ENCODE results near the gene WDFY2.
A peak's percentile ranks its signal among the peaks of the same experiment; 100 is the strongest.

WDFY2 gene

GRCh38 chr13:51663973-51664957 lies 80.0 kb downstream of the WDFY2 start:
- Histone ChIP-seq H2AFZ (ENCODE audit: insufficient read depth, low read length, poor library complexity) (no peak overlapping the region), H3K4me3 (ENCODE audit: low read depth, low read length) (no peak overlapping the region), H3K9ac (ENCODE audit: low read length) (no peak overlapping the region), H2BK5ac (ENCODE audit: low read depth, low read length, poor library complexity) (no peak overlapping the region), H2BK12ac (ENCODE audit: low read length) (no peak overlapping the region), H3K14ac (ENCODE audit: low read length) (no peak overlapping the region), H4K12ac (ENCODE audit: low read depth, low read length) (no peak overlapping the region), H4K8ac (ENCODE audit: low read depth, low read length) (no peak overlapping the region), H3K18ac (ENCODE audit: low read length) (no peak overlapping the region), H4K91ac (ENCODE audit: low read depth, low read length) (no peak overlapping the region), H3K79me1 (ENCODE audit: low read length) (no peaks in the 10 kb centered on the region), H3K36me3 (ENCODE audit: control insufficient read depth in 1 of 2, insufficient read depth in 2 of 2, low read length in 2 of 2) (peaks cover 0 to 5% of the 10 kb centered on the region in 2 experiments), H3K27me3 (ENCODE audit: insufficient read depth, low read length) (no peaks in the 10 kb centered on the region), H3K27ac (ENCODE audit: low read depth, low read length) (no peak overlapping the region), H3K4me1 (ENCODE audit: control insufficient read depth in 1 of 2, insufficient read depth in 2 of 2, low read length in 2 of 2) (peaks cover 0 to 6% of the 10 kb centered on the region in 2 experiments), H3K9me3 (ENCODE audit: insufficient read depth, low read depth, low read length) (no peaks in the 10 kb centered on the region), H2AK5ac (ENCODE audit: low read length) (no peak overlapping the region), H3K4me2 (ENCODE audit: low read length) (no peak overlapping the region), H3K23ac (ENCODE audit: low read length) (peak overlapping the region; percentile 21), H2BK120ac (ENCODE audit: insufficient read depth, low read length, poor library complexity) (no peak overlapping the region), H3K79me2 (ENCODE audit: control insufficient read depth, insufficient read depth, low read length, poor library complexity) (no peaks in the 10 kb centered on the region), H3K4ac (ENCODE audit: low read depth, low read length) (no peak overlapping the region)
- no peak for DNase-seq
- no CpG with 5 or more reads among the region's 8 CpGs for WGBS (ENCODE audit: extremely low coverage, insufficient coverage, insufficient read length)

- Histone ChIP-seq H3K18ac (ENCODE audit: low read length) (no peak overlapping the region), H3K27me3 (ENCODE audit: insufficient read depth, low read length) (no peaks in the 10 kb centered on the region), H3K79me2 (ENCODE audit: control insufficient read depth, insufficient read depth, low read length, poor library complexity) (no peaks in the 10 kb centered on the region), H2BK5ac (ENCODE audit: low read depth, low read length, poor library complexity) (no peak overlapping the region), H4K12ac (ENCODE audit: low read depth, low read length) (no peak overlapping the region), H3K4me1 (ENCODE audit: control insufficient read depth in 1 of 2, insufficient read depth in 2 of 2, low read length in 2 of 2) (peaks cover 0 to 6% of the 10 kb centered on the region in 2 experiments), H3K14ac (ENCODE audit: low read length) (no peak overlapping the region), H2AFZ (ENCODE audit: insufficient read depth, low read length, poor library complexity) (no peak overlapping the region), H2AK5ac (ENCODE audit: low read length) (no peak overlapping the region), H3K4me2 (ENCODE audit: low read length) (no peak overlapping the region), H4K91ac (ENCODE audit: low read depth, low read length) (no peak overlapping the region), H3K4me3 (ENCODE audit: low read depth, low read length) (no peak overlapping the region), H2BK120ac (ENCODE audit: insufficient read depth, low read length, poor library complexity) (no peak overlapping the region), H3K36me3 (ENCODE audit: control insufficient read depth in 1 of 2, insufficient read depth in 2 of 2, low read length in 2 of 2) (peaks cover 0 to 5% of the 10 kb centered on the region in 2 experiments), H3K79me1 (ENCODE audit: low read length) (no peaks in the 10 kb centered on the region), H3K4ac (ENCODE audit: low read depth, low read length) (no peak overlapping the region), H4K8ac (ENCODE audit: low read depth, low read length) (no peak overlapping the region), H3K9me3 (ENCODE audit: insufficient read depth, low read depth, low read length) (no peaks in the 10 kb centered on the region), H3K9ac (ENCODE audit: low read length) (no peak overlapping the region), H2BK12ac (ENCODE audit: low read length) (no peak overlapping the region), H3K23ac (ENCODE audit: low read length) (no peak overlapping the region), H3K27ac (ENCODE audit: low read depth, low read length) (no peak overlapping the region)
- WGBS (ENCODE audit: extremely low coverage, insufficient coverage, insufficient read length): no CpG with 5 or more reads among the region's 2 CpGs
- no peak for DNase-seq
These were observed 81.2 kb downstream of the WDFY2 start for GRCh38 chr13:51665456-51665855.

DNA sequence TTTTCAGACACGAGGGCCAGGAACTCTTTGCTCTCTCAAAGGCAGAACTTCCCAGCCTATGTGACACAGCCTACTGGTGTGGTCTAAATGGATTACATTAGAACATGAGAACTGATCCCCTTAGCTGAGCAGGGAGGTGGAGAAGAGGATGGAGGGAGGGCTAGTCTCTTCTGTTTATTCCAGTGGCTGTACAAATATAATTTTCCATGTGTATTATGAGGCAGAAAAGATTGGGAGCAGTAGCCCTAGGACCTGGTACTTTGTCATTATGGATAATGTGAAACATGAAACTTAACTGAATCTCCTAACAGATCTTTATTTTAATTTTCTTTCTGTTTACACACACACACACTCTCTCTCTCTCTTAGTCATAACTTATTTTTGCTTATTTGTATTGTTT lies 82.1 kb downstream of the WDFY2 start:
- Histone ChIP-seq H2BK120ac (ENCODE audit: insufficient read depth, low read length, poor library complexity) (no peak overlapping the region), H3K4me3 (ENCODE audit: low read depth, low read length) (no peak overlapping the region), H3K18ac (ENCODE audit: low read length) (no peak overlapping the region), H3K14ac (ENCODE audit: low read length) (no peak overlapping the region), H4K12ac (ENCODE audit: low read depth, low read length) (no peak overlapping the region), H2AFZ (ENCODE audit: insufficient read depth, low read length, poor library complexity) (no peak overlapping the region), H3K4ac (ENCODE audit: low read depth, low read length) (no peak overlapping the region), H3K9ac (ENCODE audit: low read length) (no peak overlapping the region), H3K36me3 (ENCODE audit: control insufficient read depth in 1 of 2, insufficient read depth in 2 of 2, low read length in 2 of 2) (peaks cover 0 to 5% of the 10 kb centered on the region in 2 experiments), H2BK12ac (ENCODE audit: low read length) (no peak overlapping the region), H3K23ac (ENCODE audit: low read length) (no peak overlapping the region), H3K9me3 (ENCODE audit: insufficient read depth, low read depth, low read length) (no peaks in the 10 kb centered on the region), H4K8ac (ENCODE audit: low read depth, low read length) (no peak overlapping the region), H3K4me2 (ENCODE audit: low read length) (no peak overlapping the region), H3K27ac (ENCODE audit: low read depth, low read length) (no peak overlapping the region), H2BK5ac (ENCODE audit: low read depth, low read length, poor library complexity) (no peak overlapping the region), H3K27me3 (ENCODE audit: insufficient read depth, low read length) (no peaks in the 10 kb centered on the region), H3K4me1 (ENCODE audit: control insufficient read depth in 1 of 2, insufficient read depth in 2 of 2, low read length in 2 of 2) (peaks cover 0 to 6% of the 10 kb centered on the region in 2 experiments), H4K91ac (ENCODE audit: low read depth, low read length) (no peak overlapping the region), H2AK5ac (ENCODE audit: low read length) (no peak overlapping the region), H3K79me1 (ENCODE audit: low read length) (no peaks in the 10 kb centered on the region), H3K79me2 (ENCODE audit: control insufficient read depth, insufficient read depth, low read length, poor library complexity) (no peaks in the 10 kb centered on the region)
- no CpG with 5 or more reads among the region's 1 CpG for WGBS (ENCODE audit: extremely low coverage, insufficient coverage, insufficient read length)
- DNase-seq: no peak

DNA sequence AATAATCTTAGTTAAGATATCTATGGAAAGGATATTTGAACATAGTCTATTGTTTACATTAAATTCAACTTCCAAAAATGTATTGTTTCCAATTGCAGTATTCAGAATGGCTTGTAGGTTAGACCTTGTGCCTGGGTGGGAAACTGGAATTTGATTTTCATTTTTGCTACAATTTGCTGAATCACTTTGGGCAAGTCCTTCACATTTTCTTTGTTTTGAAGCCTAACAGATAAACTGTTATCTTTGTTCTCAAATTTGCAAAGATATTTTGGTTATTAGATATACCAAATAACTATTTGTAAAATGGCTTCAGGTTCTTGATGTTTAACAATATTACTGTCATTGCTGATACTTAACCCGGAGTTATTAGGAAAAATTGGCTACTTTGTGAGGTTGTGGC lies 82.6 kb downstream of the WDFY2 start:
- H3K9ac ChIP-seq (ENCODE audit: low read length): no peak overlapping the region
- DNase-seq: no peak
- H4K91ac ChIP-seq (ENCODE audit: low read depth, low read length): no peak overlapping the region
- no peaks in the 10 kb centered on the region for H3K9me3 ChIP-seq (ENCODE audit: insufficient read depth, low read depth, low read length)
- no peaks in the 10 kb centered on the region for H3K79me2 ChIP-seq (ENCODE audit: control insufficient read depth, insufficient read depth, low read length, poor library complexity)
- no peak overlapping the region for H2BK120ac ChIP-seq (ENCODE audit: insufficient read depth, low read length, poor library complexity)
- peaks cover 0 to 5% of the 10 kb centered on the region in 2 experiments for H3K36me3 ChIP-seq (ENCODE audit: control insufficient read depth in 1 of 2, insufficient read depth in 2 of 2, low read length in 2 of 2)
- H3K27ac ChIP-seq (ENCODE audit: low read depth, low read length): no peak overlapping the region
- no peak overlapping the region for H4K8ac ChIP-seq (ENCODE audit: low read depth, low read length)
- no peak overlapping the region for H3K4me2 ChIP-seq (ENCODE audit: low read length)
- peaks cover 0 to 6% of the 10 kb centered on the region in 2 experiments for H3K4me1 ChIP-seq (ENCODE audit: control insufficient read depth in 1 of 2, insufficient read depth in 2 of 2, low read length in 2 of 2)
- H3K18ac ChIP-seq (ENCODE audit: low read length): no peak overlapping the region
- no peak overlapping the region for H2AFZ ChIP-seq (ENCODE audit: insufficient read depth, low read length, poor library complexity)
- no peaks in the 10 kb centered on the region for H3K79me1 ChIP-seq (ENCODE audit: low read length)
- H2AK5ac ChIP-seq (ENCODE audit: low read length): no peak overlapping the region
- no peak overlapping the region for H3K4me3 ChIP-seq (ENCODE audit: low read depth, low read length)
- H3K14ac ChIP-seq (ENCODE audit: low read length): no peak overlapping the region
- H4K12ac ChIP-seq (ENCODE audit: low read depth, low read length): no peak overlapping the region
- no peak overlapping the region for H3K4ac ChIP-seq (ENCODE audit: low read depth, low read length)
- H3K27me3 ChIP-seq (ENCODE audit: insufficient read depth, low read length): no peaks in the 10 kb centered on the region
- no peak overlapping the region for H2BK5ac ChIP-seq (ENCODE audit: low read depth, low read length, poor library complexity)
- WGBS (ENCODE audit: extremely low coverage, insufficient coverage, insufficient read length): no CpG with 5 or more reads among the region's 1 CpG
- H3K23ac ChIP-seq (ENCODE audit: low read length): no peak overlapping the region
- H2BK12ac ChIP-seq (ENCODE audit: low read length): no peak overlapping the region

Data from trophoblast cell (in vitro differentiated cells and primary cell).